H1 (cell line): ENCODE results near the gene USP17L18.
"Not testable (repeated sequence)": the region's sequence is repeated elsewhere in the genome, so short reads cannot be mapped to it uniquely, and the experiment has no call there.

Experiments
- HDAC2 ChIP-seq, 2 experiments: fragments of 300-600 bp in 1 of 2; sonication (generic) in 1 of 2; IDR thresholded peaks; 2 replicates each; pipeline ENCODE4 v1.6.1; 2011 to 2012; ENCODE audit warnings: low read depth in 2 of 2, low read length in 2 of 2, mild to moderate bottlenecking in 2 of 2, moderate library complexity in 2 of 2, borderline replicate concordance in 1 of 2, inconsistent platforms in 1 of 2
- MAFK ChIP-seq: IDR thresholded peaks from 2 replicates; pipeline ENCODE4 v1.6.1; 2012; ENCODE audit warnings: low read depth, mild to moderate bottlenecking, improper control_type of control experiment, low read length
- SUZ12 ChIP-seq: fragments of 200-600 bp; sonication (generic); IDR thresholded peaks from 2 replicates; pipeline ENCODE4 v1.6.1; 2012; ENCODE audit warnings: mild to moderate bottlenecking, inconsistent platforms, low read length, moderate library complexity, mixed read lengths

DNA sequence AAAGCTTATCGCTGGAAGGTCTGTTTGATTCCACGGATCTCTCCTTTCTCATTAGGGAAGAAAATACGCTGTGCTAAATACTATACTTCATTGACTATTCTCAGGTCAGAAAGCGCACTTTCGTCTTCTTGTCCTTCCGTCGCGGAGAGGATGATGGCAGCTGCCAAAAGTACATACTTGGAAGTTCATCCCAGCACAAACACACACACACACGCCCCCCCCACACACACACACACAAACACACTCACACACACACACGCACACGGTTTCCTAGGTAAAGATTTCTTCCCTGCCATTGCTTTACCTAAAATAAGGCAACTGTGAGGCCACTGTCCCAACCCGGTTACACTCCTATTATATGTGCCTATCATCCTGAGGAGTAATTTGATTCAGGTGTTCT, 10.0 kb upstream of the USP17L18 start:
- not testable (repeated sequence) for TF ChIP-seq MAFK; HDAC2 (IDR thresholded peaks at IDR 0.05; ENCODE audit: borderline replicate concordance in 1 of 2, low read depth in 2 of 2, low read length in 2 of 2); SUZ12
